HG02763 (cell line): Measurements from ENCODE around the gene COPE.

ENCODE experiments used
- ATAC-seq: cut with Tn5 transposase; IDR thresholded peaks from one replicate; pipeline ENCODE4 v1.9.1; 2021; ENCODE audit warnings: mild to moderate bottlenecking, moderate library complexity; ENCODE audit not compliant: unreplicated experiment

The COPE gene

DNA sequence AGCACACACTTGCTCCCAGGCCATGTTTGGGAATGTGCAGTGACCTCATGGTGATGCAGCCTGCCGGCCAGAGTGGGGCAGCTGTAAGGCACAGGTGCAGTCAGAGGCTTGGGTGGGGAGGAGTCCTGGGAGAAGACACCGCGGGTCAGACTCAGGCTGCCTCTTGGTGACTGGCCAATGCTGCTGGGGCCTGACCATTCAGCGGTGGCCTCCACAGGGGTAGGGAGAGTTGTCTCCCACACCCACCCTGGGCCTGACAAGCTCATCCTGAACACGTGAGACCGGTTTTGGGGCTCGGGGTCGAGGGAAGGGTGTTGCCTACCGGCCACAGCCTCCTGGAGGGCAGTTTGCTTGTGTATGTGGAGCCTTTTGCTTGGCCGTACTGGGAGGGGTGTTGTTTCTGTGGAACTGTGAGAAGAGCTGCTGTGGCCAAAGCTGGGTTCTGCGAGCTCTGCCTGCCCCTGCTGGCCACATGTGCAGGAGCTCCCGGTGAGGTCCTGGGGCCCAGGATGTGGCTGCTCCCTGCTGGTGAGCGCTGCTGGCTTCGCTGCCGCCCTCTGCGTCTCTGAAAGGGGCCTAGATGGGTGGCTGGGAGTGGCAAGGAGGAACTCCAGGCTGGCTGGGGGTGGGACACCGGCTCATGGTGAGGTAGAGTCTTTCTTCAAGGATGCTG lies 65.3 kb downstream of the COPE start:
- no peak for ATAC-seq

DNA sequence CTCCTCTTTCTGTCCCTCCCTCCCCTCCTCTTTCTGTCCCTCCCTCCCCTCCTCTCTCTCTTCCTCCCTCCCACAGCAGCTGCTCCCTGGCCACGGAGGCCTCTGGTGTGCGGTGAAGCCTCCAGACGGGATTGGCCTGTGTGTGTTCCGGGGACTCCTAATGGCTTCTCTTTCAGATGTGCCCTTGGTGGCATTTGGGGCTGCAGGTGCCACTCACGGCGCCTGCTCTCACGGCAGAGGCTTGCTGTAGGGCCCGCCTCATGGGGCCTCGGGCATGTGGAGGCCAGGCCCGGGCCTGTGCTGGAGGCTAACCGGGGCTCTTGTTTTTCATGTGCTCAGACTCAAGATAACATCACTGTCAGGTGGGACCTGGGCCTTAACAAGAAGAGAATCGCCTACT lies 66.5 kb downstream of the COPE start:
- no peak for ATAC-seq

DNA sequence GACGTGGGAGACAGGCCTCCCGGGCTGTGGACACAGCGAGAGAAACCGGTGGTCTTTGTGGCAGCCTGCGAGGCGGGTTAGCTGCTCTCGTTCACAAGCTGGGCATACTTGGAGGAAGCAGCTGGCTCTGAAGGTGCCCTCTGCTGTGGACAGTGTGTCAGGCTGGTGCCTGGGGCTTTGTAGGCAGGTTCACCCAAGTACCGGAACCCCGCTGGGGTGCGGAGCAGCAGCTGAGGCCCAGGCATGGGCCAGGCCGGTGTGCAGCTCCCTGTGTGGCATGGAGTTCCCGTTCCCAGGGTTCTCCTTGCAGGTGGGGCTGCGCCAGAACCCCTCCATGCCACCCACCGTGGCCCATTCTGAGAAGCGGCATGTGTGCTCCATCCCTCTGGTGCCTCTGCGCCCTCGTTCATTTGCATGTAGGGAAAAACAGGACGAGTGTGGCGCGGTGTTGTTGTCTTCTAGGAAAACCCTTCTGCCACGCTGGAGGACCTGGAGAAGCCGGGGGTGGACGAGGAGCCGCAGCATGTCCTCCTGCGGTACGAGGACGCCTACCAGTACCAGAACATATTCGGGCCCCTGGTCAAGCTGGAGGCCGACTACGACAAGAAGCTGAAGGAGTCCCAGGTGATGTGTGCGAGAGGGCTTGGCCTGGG lies 67.4 kb downstream of the COPE start:
- ATAC-seq: no peak

DNA sequence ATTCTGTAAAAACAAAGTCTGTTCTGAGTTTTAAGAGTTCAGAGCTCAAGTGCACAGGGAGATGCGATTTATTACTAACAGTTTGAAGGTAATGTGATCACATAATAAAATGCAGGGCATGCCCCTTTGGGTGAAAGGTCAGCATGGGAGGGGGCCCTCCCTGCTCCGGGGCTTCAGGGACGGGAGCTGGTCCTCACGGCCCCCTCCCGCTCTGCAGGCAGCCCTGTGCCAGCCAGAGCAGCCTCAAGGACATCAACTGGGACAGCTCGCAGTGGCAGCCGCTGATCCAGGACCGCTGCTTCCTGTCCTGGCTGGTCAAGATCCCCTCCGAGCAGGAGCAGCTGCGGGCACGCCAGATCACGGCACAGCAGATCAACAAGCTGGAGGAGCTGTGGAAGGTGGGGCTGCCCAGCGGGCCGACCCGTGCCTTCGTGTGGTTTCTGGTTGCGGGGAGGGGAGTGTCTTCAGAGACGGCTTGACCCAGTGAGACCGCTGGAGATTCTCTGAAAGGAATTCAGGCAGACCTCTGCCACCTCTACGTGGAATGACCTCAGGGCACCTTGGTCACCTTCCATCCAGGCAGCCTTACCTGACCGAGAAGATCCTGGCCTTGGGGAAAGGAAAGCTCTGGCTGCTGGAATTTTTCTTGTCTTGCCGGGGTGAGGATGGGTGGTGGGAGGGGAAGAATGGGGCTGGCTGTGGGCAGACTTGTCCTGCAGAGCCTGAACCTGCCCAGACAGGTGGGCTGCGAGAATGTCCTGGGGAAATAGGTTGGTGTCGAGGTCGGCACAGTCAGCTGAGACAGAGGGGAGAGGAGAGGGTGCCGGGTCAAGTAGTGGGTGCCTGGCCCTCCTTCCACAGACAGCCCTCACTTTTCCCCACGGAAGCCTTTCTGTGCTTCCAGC lies 68.5 kb downstream of the COPE start:
- ATAC-seq: no peak

DNA sequence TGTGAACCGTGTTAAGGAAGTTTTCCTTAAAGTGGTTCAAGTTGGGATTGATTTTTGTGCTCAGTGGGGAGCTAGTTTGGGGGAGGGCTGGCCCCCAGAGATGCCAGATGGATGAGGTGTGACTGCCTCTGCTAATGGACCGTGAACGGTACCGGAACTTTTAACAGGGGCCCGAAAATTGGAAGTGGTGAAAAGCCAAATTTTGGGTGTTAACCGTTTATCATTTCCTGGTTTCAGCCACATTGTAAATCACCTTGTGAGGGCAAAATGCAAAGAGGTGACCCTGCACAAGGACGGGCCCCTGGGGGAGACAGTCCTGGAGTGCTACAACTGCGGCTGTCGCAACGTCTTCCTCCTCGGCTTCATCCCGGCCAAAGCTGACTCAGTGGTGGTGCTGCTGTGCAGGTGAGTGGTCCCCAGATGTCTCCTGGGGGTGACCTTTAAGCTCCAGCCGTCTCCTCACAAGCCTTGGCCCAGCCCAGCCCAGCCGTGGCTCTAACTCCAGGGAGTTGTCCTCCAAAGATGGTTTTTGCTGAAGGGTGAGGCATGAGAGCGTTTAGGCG lies 69.3 kb downstream of the COPE start:
- no peak for ATAC-seq
